Measurements from ENCODE around the gene CHKA. TPM values are rescaled to one million over a fixed set of nuclear protein-coding genes. Genes with fewer than 3 reads are reported as not detected.

The CHKA gene
- total RNA-seq, 1 experiment from 2014 or later, result 136 TPM

DNA sequence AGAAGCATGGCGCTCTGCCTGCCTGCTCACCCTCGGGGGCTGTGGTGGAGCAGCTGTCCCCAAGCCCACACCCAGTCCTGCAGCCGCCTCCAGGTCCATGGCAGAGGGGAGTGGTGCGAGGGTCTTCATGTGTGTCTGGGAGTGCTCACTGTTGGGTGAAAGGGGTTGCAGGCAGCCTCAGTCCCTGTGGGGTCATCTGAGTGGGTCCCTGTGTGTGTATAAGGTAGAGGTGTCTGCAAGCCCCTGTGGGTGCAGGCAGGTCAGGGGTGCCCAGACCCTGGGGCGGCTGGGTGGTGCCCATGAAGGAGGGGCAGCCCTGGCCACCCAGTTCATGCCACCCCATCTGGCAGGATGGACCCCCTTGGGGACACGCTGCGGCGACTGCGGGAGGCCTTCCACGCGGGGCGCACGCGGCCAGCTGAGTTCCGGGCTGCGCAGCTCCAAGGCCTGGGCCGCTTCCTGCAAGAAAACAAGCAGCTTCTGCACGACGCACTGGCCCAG, 106.2 kb downstream of the CHKA start:
- ATAC-seq (no peak), DNase-seq (ENCODE audit: low read depth, low spot score) (no peak)
- Histone ChIP-seq H3K27ac (ENCODE audit: low read length) (peak overlapping the region; percentile 92), H3K4me1 (ENCODE audit: control insufficient read depth, insufficient read depth, low read length) (peaks cover 76% of the 10 kb centered on the region), H3K27me3 (ENCODE audit: control insufficient read depth, insufficient read depth, low read length) (no peaks in the 10 kb centered on the region), H3K4me3 (ENCODE audit: low read depth in 2 of 2, low read length in 2 of 2) (no peak overlapping the region), H3K36me3 (ENCODE audit: control insufficient read depth, insufficient read depth, low read length) (no peaks in the 10 kb centered on the region), H3K9me3 (ENCODE audit: control insufficient read depth, insufficient read depth, low read depth, low read length) (no peaks in the 10 kb centered on the region)
- in situ Hi-C loops (cut with HindIII; ENCODE audit: low pct_unique_long_range_greater_than_20kb, low sequenced_read_pairs) (no loop called here), intact Hi-C loops (cut with micrococcal nuclease; ENCODE audit: unreplicated experiment) (no loop called here)
- ChIA-PET POLR2A (interaction anchor here (0.6 kb wide), 1 partner anchor 758 kb away, joined by 3 read pairs; no protein-coding TSS in a partner anchor), CTCF (no interaction called here)
- no TSS peak for BruUV-seq (replicated peaks)
- TF ChIP-seq POLR2AphosphoS5 (IDR thresholded peaks at IDR 0.05; ENCODE audit: low read depth, low read length) (0 out of 2 replicates have a peak, but pooled peaks have one; percentile 9), SIN3A (IDR thresholded peaks at IDR 0.05; ENCODE audit: borderline replicate concordance, insufficient read depth, low read depth, low read length) (no peak)

GRCh38 chr11:68014157-68014946, 106.8 kb downstream of the CHKA start:
- ATAC-seq, result peak; percentile 62

DNA sequence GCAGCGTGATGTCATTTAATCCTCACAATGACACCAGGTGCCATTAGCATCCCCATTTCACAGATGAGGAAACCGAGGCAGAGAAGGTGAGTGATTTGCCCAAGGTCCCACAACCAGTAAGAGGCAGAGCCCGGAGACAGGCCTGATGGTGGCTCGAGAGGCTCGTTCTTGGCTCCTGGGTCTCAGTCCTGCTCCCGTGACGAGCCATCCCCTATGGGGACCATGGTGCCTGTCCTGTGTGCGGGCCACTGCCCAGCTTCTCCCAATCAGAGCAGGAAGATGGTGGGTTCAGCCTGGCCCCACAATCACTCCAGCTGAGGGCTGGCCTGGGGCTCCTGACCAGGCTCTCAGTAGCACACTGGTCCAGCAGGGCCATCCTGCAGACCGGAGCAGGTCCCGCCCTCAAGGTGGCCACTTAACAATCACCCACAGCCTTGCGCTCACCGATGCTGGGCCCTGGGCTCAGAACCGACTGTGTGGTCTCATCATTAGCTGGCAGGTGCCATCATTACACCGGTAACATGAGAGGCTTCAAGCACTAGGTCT, 107.5 kb downstream of the CHKA start:
- BruUV-seq (replicated peaks), result no TSS peak

More at GRCh38 chr11:68014157-68014946, 106.8 kb downstream of the CHKA start:
- ChIA-PET POLR2A (interaction anchor here (0.6 kb wide), 1 partner anchor 759 kb away, joined by 3 read pairs; no protein-coding TSS in a partner anchor), CTCF (no interaction called here)
- in situ Hi-C loops (cut with HindIII; ENCODE audit: low pct_unique_long_range_greater_than_20kb, low sequenced_read_pairs) (no loop called here), intact Hi-C loops (cut with micrococcal nuclease; ENCODE audit: unreplicated experiment) (no loop called here)
- peak; percentile 69 for DNase-seq (ENCODE audit: low read depth, low spot score)
- Histone ChIP-seq H3K27ac (ENCODE audit: low read length) (peak overlapping the region; percentile 92), H3K9me3 (ENCODE audit: control insufficient read depth, insufficient read depth, low read depth, low read length) (no peaks in the 10 kb centered on the region), H3K36me3 (ENCODE audit: control insufficient read depth, insufficient read depth, low read length) (no peaks in the 10 kb centered on the region), H3K4me1 (ENCODE audit: control insufficient read depth, insufficient read depth, low read length) (peaks cover 80% of the 10 kb centered on the region), H3K27me3 (ENCODE audit: control insufficient read depth, insufficient read depth, low read length) (no peaks in the 10 kb centered on the region), H3K4me3 (ENCODE audit: low read depth in 2 of 2, low read length in 2 of 2) (peak overlapping the region in 1 of 2 experiments; percentile 22; a peak in 1 of 4 replicates)
- no peak for TF ChIP-seq TCF7L2 (IDR thresholded peaks at IDR 0.05; ENCODE audit: low read depth, low read length)
- TF ChIP-seq CTCF (IDR thresholded peaks at IDR 0.05), result no peak
- peak; percentile 2; the same call in 1 of the 2 replicates for TF ChIP-seq POLR2AphosphoS5 (IDR thresholded peaks at IDR 0.05; ENCODE audit: low read depth, low read length)
- no TSS peak for BruUV-seq (replicated peaks)

More for the DNA sequence above, 107.5 kb downstream of the CHKA start:
- peaks cover 85% of the 10 kb centered on the region for H3K4me1 ChIP-seq (ENCODE audit: control insufficient read depth, insufficient read depth, low read length)
- ChIA-PET POLR2A (interaction anchor here (0.6 kb wide), 2 partner anchors 20 to 48 kb away, joined by 3 to 5 read pairs; no protein-coding TSS in a partner anchor), CTCF (no interaction called here)
- TF ChIP-seq POLR2AphosphoS5 (IDR thresholded peaks at IDR 0.05; ENCODE audit: low read depth, low read length), result no peak; the same call in 1 of the 2 replicates
- TF ChIP-seq CTCF (IDR thresholded peaks at IDR 0.05), result no peak
- TF ChIP-seq TCF7L2 (IDR thresholded peaks at IDR 0.05; ENCODE audit: low read depth, low read length), result no peak
- no peak for TF ChIP-seq SIN3A (IDR thresholded peaks at IDR 0.05; ENCODE audit: borderline replicate concordance, insufficient read depth, low read depth, low read length)
- TF ChIP-seq REST (IDR thresholded peaks at IDR 0.05; ENCODE audit: insufficient read depth in 1 of 2, low read depth in 2 of 2, low read length in 1 of 2), result no peak
- ATAC-seq (no peak), DNase-seq (ENCODE audit: low read depth, low spot score) (no peak)
- in situ Hi-C loops (cut with HindIII; ENCODE audit: low pct_unique_long_range_greater_than_20kb, low sequenced_read_pairs), result no loop called here
- H3K4me3 ChIP-seq (ENCODE audit: low read depth in 2 of 2, low read length in 2 of 2), result no peak overlapping the region; a peak in 1 of 4 replicates
- no peaks in the 10 kb centered on the region for H3K27me3 ChIP-seq (ENCODE audit: control insufficient read depth, insufficient read depth, low read length)
- no peaks in the 10 kb centered on the region for H3K36me3 ChIP-seq (ENCODE audit: control insufficient read depth, insufficient read depth, low read length)
- intact Hi-C loops (cut with micrococcal nuclease; ENCODE audit: unreplicated experiment), result no loop called here
- H3K9me3 ChIP-seq (ENCODE audit: control insufficient read depth, insufficient read depth, low read depth, low read length), result no peaks in the 10 kb centered on the region
- peak overlapping the region; percentile 92 for H3K27ac ChIP-seq (ENCODE audit: low read length)

All from Panc1 (cell line).